Activated CD4-positive, alpha-beta T cell treated with anti-CD3 and anti-CD28 coated beads, Interleukin-2, amount 50 U/mL, for 1 hour (primary cell): Measurements from ENCODE around the gene KLRF2.

Experiments
- DNase-seq: peaks from one replicate; pipeline ENCODE4 v3.0.0-alpha.2; 2020

KLRF2 gene

GRCh38 chr12:9941838-9942237 is 60.5 kb downstream of the KLRF2 start:
- no peak for DNase-seq

DNA sequence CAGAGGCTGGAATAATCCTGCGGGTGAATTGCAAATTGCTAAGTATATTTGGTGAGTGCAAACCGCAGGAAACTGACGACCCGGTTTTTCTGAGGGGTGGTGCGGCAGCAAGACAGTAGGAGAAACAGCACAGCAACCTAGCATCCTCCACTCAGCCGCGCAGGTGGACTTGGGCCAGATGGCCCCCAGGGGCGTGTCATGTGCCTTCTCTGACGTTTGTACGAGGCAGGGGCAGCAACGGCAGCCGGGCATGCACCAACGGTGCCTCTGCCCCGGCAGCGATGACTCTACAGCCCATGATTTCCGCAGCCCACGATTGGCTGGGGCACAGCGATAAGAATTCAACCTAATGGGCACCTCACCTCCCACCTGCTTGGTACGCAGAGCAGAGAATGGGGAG is 62.0 kb downstream of the KLRF2 start:
- no peak for DNase-seq

DNA sequence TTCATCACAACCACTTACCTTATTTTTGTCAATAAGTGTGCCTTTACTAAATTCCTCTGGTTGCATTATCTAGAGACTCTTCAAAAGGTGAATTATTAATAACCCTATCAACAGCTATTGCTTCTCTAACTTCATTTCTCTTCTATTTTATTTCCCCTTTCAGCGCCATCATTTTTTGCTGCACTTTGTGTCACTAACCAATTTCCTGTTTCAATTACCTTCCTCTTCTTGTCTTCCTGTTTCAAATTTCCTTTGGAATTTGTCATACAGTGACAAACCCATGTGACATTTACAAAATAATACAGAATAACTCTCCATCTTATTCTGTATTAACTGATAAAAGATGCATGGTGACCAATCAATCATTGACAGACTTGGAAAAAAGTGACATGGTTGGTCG is 63.1 kb downstream of the KLRF2 start:
- no peak for DNase-seq
